Transverse colon (tissue), 4 donors: ENCODE measurements around the gene ATF4.

Experiments
- CTCF ChIP-seq, 5 experiments: fragments of 200-600 bp in 3 of 5; fragments of 450-650 bp in 2 of 5; sonication (generic) in 3 of 5; IDR thresholded peaks; 1 replicate in 2 of 5; 2 replicates in 3 of 5; pipeline ENCODE4 v1.5.1; 2016 to 2017; ENCODE audit warnings: antibody characterized with exemption in 5 of 5, inconsistent platforms in 3 of 5, mild to moderate bottlenecking in 2 of 5, moderate library complexity in 1 of 5
- POLR2A ChIP-seq: fragments of 450-650 bp; IDR thresholded peaks from one replicate; pipeline ENCODE4 v1.6.1; 2016; ENCODE audit warnings: antibody characterized with exemption, mild to moderate bottlenecking, moderate library complexity
- POLR2AphosphoS5 ChIP-seq, 3 donors: sonication (generic); formaldehyde crosslinking; IDR thresholded peaks; one replicate each; pipeline ENCODE4 v1.6.1; 2016; ENCODE audit warnings: antibody characterized with exemption in 3 of 3

GRCh38 chr22:39498368-39498767, 22.0 kb upstream of the ATF4 start:
- no peak for TF ChIP-seq CTCF (IDR thresholded peaks at IDR 0.05)
- no peak for TF ChIP-seq POLR2AphosphoS5 (IDR thresholded peaks at IDR 0.05)
- no peak for TF ChIP-seq POLR2A
